MCF 10A (cell line): Measurements from ENCODE around the gene ABLIM1. TPM values are rescaled to one million over a fixed set of nuclear protein-coding genes. Genes with fewer than 3 reads are reported as not detected.

Experiments used
- BruUV-seq: library from RNA; stranded (reverse); fragments of 400-500 nt; replicated peaks from 2 replicates; lab custom pipeline; 2021; lab: Mats Ljungman, UMichigan
- CTCF ChIA-PET: fragments of 300-600 bp; sonication (Branson Sonifier 250); formaldehyde crosslinking; extraction: SDS; loops from one replicate; lab custom pipeline; 2021; ENCODE audit warnings: antibody characterized with exemption, inconsistent platforms; lab: Yijun Ruan, JAX
- POLR2A ChIA-PET: fragments of 300-600, 350-650 bp; sonication (Branson Sonifier 250); formaldehyde crosslinking; extraction: SDS; loops from one replicate; lab custom pipeline; 2020; ENCODE audit warnings: antibody characterized with exemption, inconsistent platforms; lab: Yijun Ruan, JAX
- DNase-seq: peaks from one replicate; pipeline ENCODE4 v3.0.0-alpha.2; 2018; ENCODE audit not compliant: unreplicated experiment
- H3K27ac Mint-ChIP-seq: one replicate; pipeline ENCODE4 v1.8.0; 2022; ENCODE audit warnings: mild to moderate bottlenecking, low read depth, mixed read lengths; ENCODE audit not compliant: unreplicated experiment
- H3K27me3 Mint-ChIP-seq: one replicate; pipeline ENCODE4 v1.8.0; 2022; ENCODE audit warnings: mixed read lengths; ENCODE audit not compliant: insufficient read depth, unreplicated experiment
- H3K36me3 Mint-ChIP-seq: one replicate; pipeline ENCODE4 v1.8.0; 2022; ENCODE audit warnings: mild to moderate bottlenecking, moderate library complexity, mixed read lengths; ENCODE audit not compliant: insufficient read depth, unreplicated experiment
- H3K4me1 Mint-ChIP-seq: one replicate; pipeline ENCODE4 v1.8.0; 2022; ENCODE audit warnings: mixed read lengths; ENCODE audit not compliant: insufficient read depth, unreplicated experiment
- H3K4me3 Mint-ChIP-seq: one replicate; pipeline ENCODE4 v1.8.0; 2022; ENCODE audit warnings: mild to moderate bottlenecking, moderate library complexity, mixed read lengths; ENCODE audit not compliant: unreplicated experiment
- H3K9me3 Mint-ChIP-seq: one replicate; pipeline ENCODE4 v1.8.0; 2022; ENCODE audit warnings: mixed read lengths; ENCODE audit not compliant: unreplicated experiment
- intact Hi-C: fragments of 100-400 bp; cut with micrococcal nuclease; formaldehyde crosslinking; loops from 2 replicates; pipeline ENCODE4 v1.14.1; 2022
- total RNA-seq: library from RNA; stranded (reverse); gene quantifications from 2 replicates; pipeline ENCODE4 v1.2.3, GENCODE V29; 2022
- TF ChIP-seq, protein P1 (sequence below): fragments of 200-600 bp; IDR thresholded peaks from one replicate; pipeline ENCODE4 v1.8.0; 2022; ENCODE audit warnings: antibody characterized with exemption, mild to moderate bottlenecking; ENCODE audit not compliant: unreplicated experiment

ABLIM1 gene
- total RNA-seq, 1 experiment from 2014 or later = 94.5 TPM

DNA sequence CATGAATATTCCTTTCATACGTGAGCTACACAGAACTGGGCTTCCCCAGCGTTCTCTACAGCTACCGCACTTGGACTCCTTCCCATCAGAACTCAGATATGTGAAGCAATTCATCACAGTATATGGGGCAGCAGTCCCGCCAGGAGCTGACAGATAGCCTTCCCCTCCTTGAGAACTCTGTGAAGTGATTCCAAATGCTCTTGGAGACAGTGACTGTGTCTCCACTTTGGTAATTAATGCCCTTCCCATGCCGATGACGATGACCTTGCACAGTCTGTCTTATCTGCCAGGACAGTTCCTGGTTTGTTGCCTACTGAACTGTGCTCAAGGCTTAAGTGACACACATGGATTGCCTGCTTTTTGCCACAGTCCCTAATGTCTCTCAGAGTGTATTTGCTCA, 178.8 kb downstream of the ABLIM1 start:
- Mint-ChIP-seq H3K27ac (no peak overlapping the region), H3K4me1 (no peaks in the 10 kb centered on the region), H3K9me3 (no peaks in the 10 kb centered on the region), H3K4me3 (no peak overlapping the region), H3K36me3 (peaks cover 31% of the 10 kb centered on the region), H3K27me3 (no peaks in the 10 kb centered on the region)
- no TSS peak for BruUV-seq
- intact Hi-C loops = loop anchor here (10.0 kb wide), 1 partner anchor 645 kb away; no protein-coding TSS in a partner anchor
- CTCF ChIA-PET = interaction anchor here (0.6 to 1.3 kb wide), 5 partner anchors 9 to 764 kb away, joined by 3 to 5 read pairs (median 3); no protein-coding TSS in a partner anchor
- TF ChIP-seq, protein P1, sequence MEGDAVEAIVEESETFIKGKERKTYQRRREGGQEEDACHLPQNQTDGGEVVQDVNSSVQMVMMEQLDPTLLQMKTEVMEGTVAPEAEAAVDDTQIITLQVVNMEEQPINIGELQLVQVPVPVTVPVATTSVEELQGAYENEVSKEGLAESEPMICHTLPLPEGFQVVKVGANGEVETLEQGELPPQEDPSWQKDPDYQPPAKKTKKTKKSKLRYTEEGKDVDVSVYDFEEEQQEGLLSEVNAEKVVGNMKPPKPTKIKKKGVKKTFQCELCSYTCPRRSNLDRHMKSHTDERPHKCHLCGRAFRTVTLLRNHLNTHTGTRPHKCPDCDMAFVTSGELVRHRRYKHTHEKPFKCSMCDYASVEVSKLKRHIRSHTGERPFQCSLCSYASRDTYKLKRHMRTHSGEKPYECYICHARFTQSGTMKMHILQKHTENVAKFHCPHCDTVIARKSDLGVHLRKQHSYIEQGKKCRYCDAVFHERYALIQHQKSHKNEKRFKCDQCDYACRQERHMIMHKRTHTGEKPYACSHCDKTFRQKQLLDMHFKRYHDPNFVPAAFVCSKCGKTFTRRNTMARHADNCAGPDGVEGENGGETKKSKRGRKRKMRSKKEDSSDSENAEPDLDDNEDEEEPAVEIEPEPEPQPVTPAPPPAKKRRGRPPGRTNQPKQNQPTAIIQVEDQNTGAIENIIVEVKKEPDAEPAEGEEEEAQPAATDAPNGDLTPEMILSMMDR = no peak
- POLR2A ChIA-PET = interaction anchor here (0.7 to 2.5 kb wide), 3 partner anchors 12 to 54 kb away, joined by 3 to 11 read pairs (median 3); no protein-coding TSS in a partner anchor
- DNase-seq = no peak

DNA sequence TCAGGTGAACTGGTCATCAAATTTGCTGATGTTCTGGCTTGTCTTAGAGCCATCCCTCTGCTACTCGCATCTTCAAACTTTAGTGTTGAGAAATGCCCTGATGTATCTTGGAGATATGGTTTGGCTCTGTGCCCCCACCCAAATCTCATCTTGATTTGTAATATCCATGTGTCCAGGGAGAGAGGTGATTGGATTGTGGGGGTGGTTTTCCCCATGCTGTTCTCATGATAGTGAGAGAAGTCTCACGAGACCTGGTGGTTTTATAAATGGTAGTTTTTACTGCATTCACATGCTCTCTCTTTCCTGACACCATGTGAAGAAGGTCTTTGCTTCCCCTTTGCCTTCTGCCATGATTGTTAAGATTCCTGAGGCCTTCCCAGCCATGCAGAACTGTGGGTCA, 179.8 kb downstream of the ABLIM1 start:
- H3K4me3 Mint-ChIP-seq = no peak overlapping the region
- H3K27me3 Mint-ChIP-seq = no peaks in the 10 kb centered on the region
- H3K27ac Mint-ChIP-seq = no peak overlapping the region
- BruUV-seq = no TSS peak
- TF ChIP-seq, protein P1 = no peak
- DNase-seq = no peak
- intact Hi-C loops = loop anchor here (10.0 kb wide), 1 partner anchor 647 kb away; no protein-coding TSS in a partner anchor
- POLR2A ChIA-PET = interaction anchor here (1.1 to 2.5 kb wide), 2 partner anchors 48 kb away, joined by 8 to 11 read pairs; no protein-coding TSS in a partner anchor
- H3K4me1 Mint-ChIP-seq = no peaks in the 10 kb centered on the region
- CTCF ChIA-PET = no interaction called here
- peaks cover 31% of the 10 kb centered on the region for H3K36me3 Mint-ChIP-seq
- H3K9me3 Mint-ChIP-seq = no peaks in the 10 kb centered on the region

DNA sequence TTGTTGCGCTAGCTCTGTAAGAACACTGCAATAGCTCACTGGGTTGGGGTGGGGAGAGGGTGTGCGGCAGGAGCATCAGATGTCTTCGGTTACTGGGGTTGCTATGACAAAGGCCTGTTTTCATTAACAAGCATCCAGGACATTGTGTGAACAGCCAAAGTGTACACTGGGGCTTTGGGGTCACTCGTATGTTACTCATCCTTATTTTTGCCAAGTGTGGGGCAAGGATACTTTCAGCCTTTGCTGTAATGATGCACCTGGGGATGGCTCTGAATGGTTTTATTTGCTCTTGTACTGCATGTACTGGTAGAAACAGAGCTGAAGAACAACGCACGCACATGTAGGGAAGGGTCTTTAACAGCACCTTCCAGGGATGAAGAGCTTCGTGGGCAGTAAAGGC, 180.8 kb downstream of the ABLIM1 start:
- H3K36me3 Mint-ChIP-seq = peaks cover 31% of the 10 kb centered on the region
- TF ChIP-seq, protein P1 = no peak
- no peaks in the 10 kb centered on the region for H3K9me3 Mint-ChIP-seq
- H3K4me3 Mint-ChIP-seq = no peak overlapping the region
- no TSS peak for BruUV-seq
- CTCF ChIA-PET = interaction anchor here (0.8 to 1.0 kb wide), 2 partner anchors 43 to 71 kb away, joined by 3 to 4 read pairs; no protein-coding TSS in a partner anchor
- no peak overlapping the region for H3K27ac Mint-ChIP-seq
- H3K27me3 Mint-ChIP-seq = no peaks in the 10 kb centered on the region
- POLR2A ChIA-PET = interaction anchor here (0.5 to 1.1 kb wide), 2 partner anchors 49 to 649 kb away, joined by 3 to 8 read pairs; no protein-coding TSS in a partner anchor
- no peaks in the 10 kb centered on the region for H3K4me1 Mint-ChIP-seq
- DNase-seq = no peak
- intact Hi-C loops = loop anchor here (10.0 kb wide), 1 partner anchor 648 kb away; no protein-coding TSS in a partner anchor

DNA sequence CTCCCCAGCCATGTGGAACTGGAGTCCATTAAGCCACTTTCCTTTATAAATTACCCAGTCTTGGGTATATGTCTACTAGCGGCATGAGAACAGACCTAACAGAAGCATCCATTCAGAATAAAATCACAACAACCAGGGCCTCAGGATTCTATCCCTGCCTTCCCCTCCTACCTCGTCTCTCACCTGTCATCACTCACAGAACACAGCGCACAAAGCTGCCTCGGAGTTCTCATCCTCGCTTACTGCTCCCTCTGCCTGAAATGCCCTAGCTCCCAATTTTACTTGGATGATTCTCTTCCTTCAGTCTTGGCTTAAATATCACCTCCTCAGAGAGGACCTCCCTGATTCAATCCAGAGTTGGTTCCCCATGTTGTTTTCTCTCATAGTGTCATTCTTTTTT, 183.1 kb downstream of the ABLIM1 start:
- peaks cover 29% of the 10 kb centered on the region for H3K36me3 Mint-ChIP-seq
- no peak overlapping the region for H3K27ac Mint-ChIP-seq
- intact Hi-C loops = loop anchor here (10.0 kb wide), 1 partner anchor 650 kb away; no protein-coding TSS in a partner anchor
- no peaks in the 10 kb centered on the region for H3K27me3 Mint-ChIP-seq
- H3K4me3 Mint-ChIP-seq = no peak overlapping the region
- BruUV-seq = no TSS peak
- no peaks in the 10 kb centered on the region for H3K9me3 Mint-ChIP-seq
- peaks cover 6% of the 10 kb centered on the region for H3K4me1 Mint-ChIP-seq
- ChIA-PET CTCF (interaction anchor here (0.6 to 7.7 kb wide), 3 partner anchors 52 to 81 kb away, joined by 3 to 114 read pairs (median 3); no protein-coding TSS in a partner anchor), POLR2A (interaction anchor here (1.2 kb wide), 1 partner anchor 51 kb away, joined by 4 read pairs; no protein-coding TSS in a partner anchor)
- DNase-seq = no peak
- TF ChIP-seq, protein P1 = no peak
